ENCODE results near the gene STK17B.

The STK17B gene

GRCh38 chr2:196171248-196171871 is at the start of gene STK17B:
Gene STK17B, minus strand, starts transcription at chr2:196171578. Its CDS starts 8,195 bp downstream, at chr2:196163383.
- H3K27ac Mint-ChIP-seq = peak within 1 kb of the TSS; percentile 99
- peaks cover 13% of the 10 kb centered on the region for H3K4me1 Mint-ChIP-seq (ENCODE audit: low read depth)
- H3K27me3 Mint-ChIP-seq = peaks cover 9% of the 10 kb centered on the region
- H3K9me3 Mint-ChIP-seq = no peaks in the 10 kb centered on the region
- peak within 1 kb of the TSS; percentile 98 for H3K4me3 Mint-ChIP-seq
- H3K36me3 Mint-ChIP-seq (ENCODE audit: low read depth) = peaks cover 20% of the 10 kb centered on the region
- intact Hi-C loops (cut with micrococcal nuclease) = loop anchor here (1.0 kb wide), 2 partner anchors 40 to 71 kb away; no protein-coding TSS in a partner anchor

DNA sequence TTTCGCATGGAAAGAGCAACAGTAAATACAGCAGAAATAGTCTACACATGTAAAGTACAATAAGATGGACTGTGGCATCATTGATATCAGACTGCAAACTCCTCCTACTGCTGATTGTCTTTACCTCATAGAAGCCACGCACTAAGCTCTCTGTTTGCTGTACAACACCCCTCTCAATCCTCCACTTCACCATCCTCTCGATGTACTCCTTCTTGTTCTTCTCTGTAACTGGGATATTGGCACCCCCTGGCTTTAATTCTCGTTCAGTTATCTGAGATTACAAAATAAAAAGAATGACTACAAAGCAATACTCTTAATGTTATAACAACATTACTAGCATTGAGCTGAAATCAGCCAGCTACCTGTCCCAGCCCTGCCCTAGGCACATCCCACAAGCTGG is 49.3 kb upstream of the STK17B start:
- H3K4me3 Mint-ChIP-seq = no peak overlapping the region
- no peaks in the 10 kb centered on the region for H3K36me3 Mint-ChIP-seq (ENCODE audit: low read depth)
- H3K4me1 Mint-ChIP-seq (ENCODE audit: low read depth) = peaks cover 8% of the 10 kb centered on the region
- intact Hi-C loops (cut with micrococcal nuclease) = no loop called here
- H3K27ac Mint-ChIP-seq = no peak overlapping the region
- H3K9me3 Mint-ChIP-seq = no peaks in the 10 kb centered on the region
- H3K27me3 Mint-ChIP-seq = no peaks in the 10 kb centered on the region

DNA sequence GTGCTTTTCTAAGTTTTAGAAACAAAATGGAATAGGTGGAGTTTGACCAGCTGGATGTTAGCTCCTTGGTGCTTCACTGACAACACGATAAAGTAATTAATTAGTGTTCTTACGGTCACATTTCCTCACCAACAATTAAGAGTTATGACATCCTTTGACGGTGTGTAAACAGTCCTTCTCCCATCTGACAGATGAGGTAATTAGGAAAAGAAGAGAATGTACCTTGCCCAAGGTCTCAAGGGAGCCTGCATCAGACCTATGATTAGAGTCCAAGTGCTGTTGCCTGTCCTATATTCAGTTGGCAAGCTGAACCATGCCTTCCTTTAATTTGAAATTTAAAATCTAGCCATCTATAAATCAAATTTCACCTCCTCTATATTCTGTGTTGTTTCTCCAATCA is 48.3 kb upstream of the STK17B start:
- no peak overlapping the region for H3K4me3 Mint-ChIP-seq

DNA sequence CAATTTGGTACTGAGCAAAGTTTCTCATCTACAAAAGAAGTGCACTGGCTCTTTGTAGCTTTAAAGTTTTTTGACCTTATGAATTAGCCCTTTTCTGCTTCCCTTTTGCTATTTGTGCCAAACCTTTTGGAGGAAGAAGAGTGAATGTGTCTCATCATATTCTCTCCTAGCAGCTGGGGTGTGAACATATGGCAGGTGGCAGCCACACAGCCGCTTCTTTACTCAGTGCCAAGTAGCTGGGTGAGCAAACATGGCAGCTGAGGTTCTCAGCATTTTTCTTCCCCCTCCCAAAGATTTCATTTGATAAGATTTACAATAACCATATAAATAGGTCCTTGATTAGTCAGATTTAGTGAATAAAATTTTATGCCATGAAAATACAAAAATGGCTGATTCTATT is 46.7 kb upstream of the STK17B start:
- intact Hi-C loops (cut with micrococcal nuclease) = no loop called here
- H3K4me3 Mint-ChIP-seq = no peak overlapping the region
- H3K36me3 Mint-ChIP-seq (ENCODE audit: low read depth) = no peaks in the 10 kb centered on the region
- H3K4me1 Mint-ChIP-seq (ENCODE audit: low read depth) = peaks cover 17% of the 10 kb centered on the region
- no peaks in the 10 kb centered on the region for H3K9me3 Mint-ChIP-seq
- peak overlapping the region; percentile 41 for H3K27ac Mint-ChIP-seq
- no peaks in the 10 kb centered on the region for H3K27me3 Mint-ChIP-seq

More for the DNA sequence above, 48.3 kb upstream of the STK17B start:
- Mint-ChIP-seq H3K27me3 (no peaks in the 10 kb centered on the region), H3K9me3 (no peaks in the 10 kb centered on the region), H3K36me3 (ENCODE audit: low read depth) (no peaks in the 10 kb centered on the region), H3K4me1 (ENCODE audit: low read depth) (peaks cover 8% of the 10 kb centered on the region), H3K27ac (no peak overlapping the region)
- intact Hi-C loops (cut with micrococcal nuclease) = no loop called here

DNA sequence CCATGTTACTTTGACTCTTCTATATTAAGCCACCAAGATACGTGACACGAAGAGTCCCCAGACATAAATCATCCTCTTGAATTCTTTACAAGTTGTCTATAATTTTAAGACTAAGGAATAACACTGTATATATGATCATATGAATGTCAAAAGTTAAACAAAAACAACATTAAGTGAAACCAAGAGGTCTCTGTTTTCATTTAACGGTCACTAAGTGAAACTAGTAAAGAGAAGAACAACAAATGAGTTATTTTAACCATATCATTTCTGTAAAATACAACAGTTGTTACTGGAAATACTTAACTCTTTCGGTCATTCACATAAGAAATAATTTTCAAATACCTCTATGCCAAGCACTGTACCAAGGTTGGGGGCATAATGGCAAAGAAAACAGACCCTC is 45.7 kb upstream of the STK17B start:
- intact Hi-C loops (cut with micrococcal nuclease) = no loop called here
- no peaks in the 10 kb centered on the region for H3K27me3 Mint-ChIP-seq
- no peak overlapping the region for H3K27ac Mint-ChIP-seq

GRCh38 chr2:196215376-196215775 is 44.0 kb upstream of the STK17B start:
- Mint-ChIP-seq H3K4me3 (no peak overlapping the region), H3K4me1 (ENCODE audit: low read depth) (peaks cover 28% of the 10 kb centered on the region), H3K27me3 (no peaks in the 10 kb centered on the region), H3K36me3 (ENCODE audit: low read depth) (no peaks in the 10 kb centered on the region), H3K9me3 (no peaks in the 10 kb centered on the region), H3K27ac (no peak overlapping the region)
- intact Hi-C loops (cut with micrococcal nuclease) = no loop called here

More for the DNA sequence above, 45.7 kb upstream of the STK17B start:
- H3K36me3 Mint-ChIP-seq (ENCODE audit: low read depth) = no peaks in the 10 kb centered on the region
- H3K4me1 Mint-ChIP-seq (ENCODE audit: low read depth) = peaks cover 17% of the 10 kb centered on the region
- H3K4me3 Mint-ChIP-seq = no peak overlapping the region
- H3K9me3 Mint-ChIP-seq = no peaks in the 10 kb centered on the region

DNA sequence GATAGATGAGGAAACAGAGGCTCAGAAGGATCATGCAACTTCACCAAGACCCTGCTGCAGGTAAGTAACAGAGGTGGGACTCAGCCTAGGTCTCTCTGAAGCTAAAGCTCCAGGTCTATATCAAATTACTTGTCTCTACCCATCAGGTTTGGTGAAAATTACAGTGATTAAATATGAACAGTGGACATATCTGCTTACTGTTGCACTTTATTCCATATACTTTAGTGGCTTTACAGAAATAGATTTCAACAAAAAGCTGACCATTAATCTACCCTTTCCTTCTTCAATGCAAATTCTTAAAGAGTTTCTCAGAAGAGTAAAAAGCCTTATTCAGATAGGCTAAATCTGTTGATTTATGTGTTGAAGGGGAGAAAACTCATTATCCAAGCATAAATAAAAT is 42.8 kb upstream of the STK17B start:
- Mint-ChIP-seq H3K4me3 (no peak overlapping the region), H3K9me3 (no peaks in the 10 kb centered on the region), H3K4me1 (ENCODE audit: low read depth) (peaks cover 38% of the 10 kb centered on the region), H3K36me3 (ENCODE audit: low read depth) (no peaks in the 10 kb centered on the region), H3K27me3 (no peaks in the 10 kb centered on the region), H3K27ac (no peak overlapping the region)
- intact Hi-C loops (cut with micrococcal nuclease) = no loop called here

GRCh38 chr2:196213252-196213980 is 42.0 kb upstream of the STK17B start:
- H3K4me1 Mint-ChIP-seq (ENCODE audit: low read depth) = peaks cover 44% of the 10 kb centered on the region

DNA sequence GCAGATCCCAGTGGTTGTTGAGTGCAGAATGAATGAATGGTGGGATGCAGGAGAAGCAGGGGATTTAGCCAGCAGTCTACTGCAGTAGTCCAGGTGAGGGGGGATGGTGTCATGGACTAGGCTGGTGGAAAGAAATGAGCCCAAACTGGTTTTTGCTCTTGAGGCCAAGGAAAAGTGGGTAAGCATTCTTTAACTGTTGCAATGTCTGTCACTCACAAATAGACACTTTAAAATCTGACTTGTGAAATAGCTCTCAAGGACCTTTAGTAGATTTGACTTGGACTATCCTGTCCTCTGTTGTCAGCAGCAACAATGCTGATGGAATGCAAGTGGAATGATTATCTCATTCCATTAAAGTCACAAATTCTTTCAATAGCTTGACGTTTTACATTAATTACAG is 37.5 kb upstream of the STK17B start:
- H3K4me3 Mint-ChIP-seq = no peak overlapping the region
- H3K4me1 Mint-ChIP-seq (ENCODE audit: low read depth) = peaks cover 36% of the 10 kb centered on the region
- H3K36me3 Mint-ChIP-seq (ENCODE audit: low read depth) = no peaks in the 10 kb centered on the region
- no peaks in the 10 kb centered on the region for H3K9me3 Mint-ChIP-seq
- H3K27me3 Mint-ChIP-seq = no peaks in the 10 kb centered on the region
- intact Hi-C loops (cut with micrococcal nuclease) = no loop called here
- peak overlapping the region; percentile 28 for H3K27ac Mint-ChIP-seq

More at GRCh38 chr2:196213252-196213980, 42.0 kb upstream of the STK17B start:
- H3K4me3 Mint-ChIP-seq = no peak overlapping the region
- H3K27ac Mint-ChIP-seq = peak overlapping the region; percentile 90
- no peaks in the 10 kb centered on the region for H3K27me3 Mint-ChIP-seq
- no peaks in the 10 kb centered on the region for H3K36me3 Mint-ChIP-seq (ENCODE audit: low read depth)
- intact Hi-C loops (cut with micrococcal nuclease) = no loop called here
- no peaks in the 10 kb centered on the region for H3K9me3 Mint-ChIP-seq

- peak overlapping the region; percentile 21 for H3K27ac Mint-ChIP-seq
- no peaks in the 10 kb centered on the region for H3K36me3 Mint-ChIP-seq (ENCODE audit: low read depth)
- no peaks in the 10 kb centered on the region for H3K27me3 Mint-ChIP-seq
- intact Hi-C loops (cut with micrococcal nuclease) = no loop called here
- H3K4me1 Mint-ChIP-seq (ENCODE audit: low read depth) = peaks cover 28% of the 10 kb centered on the region
- H3K4me3 Mint-ChIP-seq = no peak overlapping the region
- no peaks in the 10 kb centered on the region for H3K9me3 Mint-ChIP-seq
Measured at GRCh38 chr2:196206804-196207203, 35.4 kb upstream of the STK17B start.

DNA sequence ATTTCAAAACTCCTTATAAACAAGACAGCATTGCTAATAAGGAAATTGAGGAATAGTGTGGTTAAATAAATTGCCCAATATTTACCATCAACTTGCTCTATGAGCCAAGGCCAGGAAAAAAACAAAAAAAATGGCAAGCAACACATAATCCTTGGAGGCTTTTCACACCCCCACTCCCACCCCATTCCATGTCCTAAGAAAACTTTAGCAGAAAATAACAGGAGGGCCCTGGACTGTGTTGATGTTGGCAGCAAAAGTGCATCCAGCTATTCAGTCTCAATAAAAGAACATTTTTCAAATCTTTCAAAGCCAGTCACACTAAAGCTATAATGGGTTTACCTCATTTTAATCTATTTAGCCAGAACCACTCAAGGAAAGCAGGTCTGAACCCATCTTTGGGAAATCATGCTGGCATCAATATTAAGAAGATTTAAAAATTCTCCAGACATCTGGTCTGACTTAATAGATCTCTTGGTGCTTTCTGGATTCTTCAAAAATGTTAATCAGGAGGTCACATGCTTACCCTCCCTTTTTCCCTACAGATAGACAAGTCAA is 34.6 kb upstream of the STK17B start:
- H3K27ac Mint-ChIP-seq = no peak overlapping the region

GRCh38 chr2:196205011-196205766 is 33.8 kb upstream of the STK17B start:
- intact Hi-C loops (cut with micrococcal nuclease) = no loop called here
- no peaks in the 10 kb centered on the region for H3K27me3 Mint-ChIP-seq
- H3K9me3 Mint-ChIP-seq = no peaks in the 10 kb centered on the region
- H3K27ac Mint-ChIP-seq = no peak overlapping the region
- H3K4me1 Mint-ChIP-seq (ENCODE audit: low read depth) = peaks cover 16% of the 10 kb centered on the region
- no peak overlapping the region for H3K4me3 Mint-ChIP-seq
- no peaks in the 10 kb centered on the region for H3K36me3 Mint-ChIP-seq (ENCODE audit: low read depth)

More for the DNA sequence above, 34.6 kb upstream of the STK17B start:
- Mint-ChIP-seq H3K9me3 (no peaks in the 10 kb centered on the region), H3K4me3 (no peak overlapping the region), H3K4me1 (ENCODE audit: low read depth) (peaks cover 19% of the 10 kb centered on the region), H3K27me3 (no peaks in the 10 kb centered on the region), H3K36me3 (ENCODE audit: low read depth) (no peaks in the 10 kb centered on the region)
- intact Hi-C loops (cut with micrococcal nuclease) = no loop called here

- no peaks in the 10 kb centered on the region for H3K9me3 Mint-ChIP-seq
- no peak overlapping the region for H3K27ac Mint-ChIP-seq
Measured at GRCh38 chr2:196201229-196202009, 30.0 kb upstream of the STK17B start.

More at GRCh38 chr2:196201229-196202009, 30.0 kb upstream of the STK17B start:
- no peak overlapping the region for H3K4me3 Mint-ChIP-seq
- H3K27me3 Mint-ChIP-seq = no peaks in the 10 kb centered on the region
- no peaks in the 10 kb centered on the region for H3K36me3 Mint-ChIP-seq (ENCODE audit: low read depth)
- H3K4me1 Mint-ChIP-seq (ENCODE audit: low read depth) = no peaks in the 10 kb centered on the region
- intact Hi-C loops (cut with micrococcal nuclease) = no loop called here

All from dendritic cell treated with granulocyte-macrophage colony-stimulating factor and Interleukin-4, amounts not matched to agents 40 ng/mL and 50 ng/mL, for 4 days (primary cell).